GM19468 (cell line): Measurements from ENCODE around the gene CHCT1.
"Not testable (repeated sequence)": the region's sequence is repeated elsewhere in the genome, so short reads cannot be mapped to it uniquely, and the experiment has no call there.

Experiments used
- ATAC-seq: cut with Tn5 transposase; IDR thresholded peaks from one replicate; pipeline ENCODE4 v1.9.1; 2021; ENCODE audit warnings: mild to moderate bottlenecking, moderate library complexity, moderate number of reproducible peaks; ENCODE audit not compliant: unreplicated experiment; ENCODE audit errors: extremely low read depth

Gene CHCT1

GRCh38 chr17:60396412-60396811, 25.9 kb upstream of the CHCT1 start:
- no peak for ATAC-seq

- no peak for ATAC-seq
These were observed 23.9 kb upstream of the CHCT1 start for GRCh38 chr17:60398227-60398959.

GRCh38 chr17:60401819-60402218, 20.5 kb upstream of the CHCT1 start:
- no peak for ATAC-seq

GRCh38 chr17:60403523-60403810, 18.8 kb upstream of the CHCT1 start:
- ATAC-seq = no peak

GRCh38 chr17:60403962-60404361, 18.3 kb upstream of the CHCT1 start:
- no peak for ATAC-seq

GRCh38 chr17:60406887-60407286, 15.4 kb upstream of the CHCT1 start:
- no peak for ATAC-seq

- no peak for ATAC-seq
These were observed 12.3 kb upstream of the CHCT1 start for GRCh38 chr17:60410001-60410400.

GRCh38 chr17:60412701-60413100, 9.6 kb upstream of the CHCT1 start:
- ATAC-seq = no peak

- no peak for ATAC-seq
These were observed 7.1 kb upstream of the CHCT1 start for GRCh38 chr17:60415146-60415545.

GRCh38 chr17:60416368-60416925, 5.8 kb upstream of the CHCT1 start:
- ATAC-seq = no peak

GRCh38 chr17:60419003-60419402, 3.3 kb upstream of the CHCT1 start:
- ATAC-seq = not testable (repeated sequence)

GRCh38 chr17:60419875-60420274, 2.4 kb upstream of the CHCT1 start:
- ATAC-seq = not testable (repeated sequence)

- peak; percentile 75 for ATAC-seq
These were observed 772 bp upstream of the CHCT1 start for GRCh38 chr17:60421273-60422161.

- no peak for ATAC-seq
These were observed 1.6 kb downstream of the CHCT1 start for GRCh38 chr17:60423865-60424264.

GRCh38 chr17:60425626-60426025, 3.3 kb downstream of the CHCT1 start:
- no peak for ATAC-seq

GRCh38 chr17:60426596-60426995, 4.3 kb downstream of the CHCT1 start:
- ATAC-seq = no peak

GRCh38 chr17:60428491-60428890, 6.2 kb downstream of the CHCT1 start:
- ATAC-seq = not testable (repeated sequence)

- ATAC-seq = not testable (repeated sequence)
These were observed 8.3 kb downstream of the CHCT1 start for GRCh38 chr17:60430561-60430960.

GRCh38 chr17:60433021-60433997, 11.0 kb downstream of the CHCT1 start:
- not testable (repeated sequence) for ATAC-seq
